A549 (cell line): ENCODE measurements around the gene PHLPP2.

ENCODE experiments used
- CEBPB ChIP-seq, 2 experiments: fragments of >200 bp in 1 of 2; sonication (Bioruptor Twin) in 1 of 2; formaldehyde crosslinking in 1 of 2; IDR thresholded peaks; 2 replicates each; pipeline ENCODE4 v1.6.1; 2012 to 2016
- CTCF ChIP-seq: fragments of >200 bp; sonication (Bioruptor Twin); formaldehyde crosslinking; IDR thresholded peaks from 3 replicates; pipeline ENCODE4 v1.5.1; 2016
- ZNF302 ChIP-seq: fragments of 250-450 bp; sonication (Bioruptor Pico); IDR thresholded peaks from 2 replicates; pipeline ENCODE4 v1.9.0; 2021; ENCODE audit warnings: inconsistent platforms, mild to moderate bottlenecking, moderate library complexity

- TF ChIP-seq ZNF302 (CRISPR knock-in tag) (no peak), CTCF (no peak), CEBPB (IDR thresholded peaks at IDR 0.05) (no peak)
Observed at GRCh38 chr16:71675380-71675779, 49.1 kb downstream of the PHLPP2 start.
